NOMO-1 treated with dmso at 0.1 percent for 144 hours (cell line): ENCODE data around the gene NARS2.

ENCODE experiments used
- DNase-seq: peaks from one replicate; lab custom pipeline; 2025; ENCODE audit not compliant: unreplicated experiment; lab: John Stamatoyannopoulos, UW

NARS2 gene

GRCh38 chr11:78450866-78451265, 123.8 kb downstream of the NARS2 start:
- DNase-seq: no peak

DNA sequence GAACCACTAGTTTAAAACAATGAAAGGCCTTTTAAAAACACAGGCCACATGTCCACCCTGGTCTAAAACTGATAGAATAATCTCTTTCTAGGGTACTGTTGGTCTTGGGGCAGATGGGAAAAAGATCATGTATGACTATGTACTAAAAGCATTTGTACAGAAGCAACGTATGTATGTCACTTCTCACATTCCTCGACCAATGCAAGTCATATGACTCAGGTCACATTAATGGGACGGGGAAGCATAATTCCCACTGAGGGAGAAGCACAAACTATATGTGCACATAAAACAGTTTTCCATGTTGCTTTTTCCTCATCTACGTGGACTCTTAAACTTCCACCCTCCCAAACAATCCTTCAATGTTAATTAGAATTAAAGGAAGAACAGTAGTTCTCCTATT, 124.8 kb downstream of the NARS2 start:
- no peak for DNase-seq

DNA sequence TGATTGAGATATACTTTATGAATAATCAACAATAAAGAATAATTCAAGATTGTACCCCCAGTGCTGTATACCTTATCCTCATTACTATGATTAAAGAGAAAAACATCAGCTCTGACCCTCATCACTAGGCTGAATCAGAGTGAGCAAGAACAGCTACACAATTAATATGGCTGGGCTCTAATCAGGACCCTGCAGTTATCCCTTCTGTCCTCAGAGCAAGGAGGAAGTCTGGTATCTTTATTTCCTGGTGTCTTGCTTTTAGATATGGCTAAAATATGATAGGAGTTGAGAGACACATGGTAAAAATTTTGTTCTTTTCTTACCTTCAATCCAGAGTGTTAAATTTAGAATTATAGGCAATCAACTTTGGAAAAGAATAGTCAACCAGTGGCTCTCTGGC, 128.5 kb downstream of the NARS2 start:
- no peak for DNase-seq

- DNase-seq: no peak
Measured at GRCh38 chr11:78444726-78445125, 129.9 kb downstream of the NARS2 start.

DNA sequence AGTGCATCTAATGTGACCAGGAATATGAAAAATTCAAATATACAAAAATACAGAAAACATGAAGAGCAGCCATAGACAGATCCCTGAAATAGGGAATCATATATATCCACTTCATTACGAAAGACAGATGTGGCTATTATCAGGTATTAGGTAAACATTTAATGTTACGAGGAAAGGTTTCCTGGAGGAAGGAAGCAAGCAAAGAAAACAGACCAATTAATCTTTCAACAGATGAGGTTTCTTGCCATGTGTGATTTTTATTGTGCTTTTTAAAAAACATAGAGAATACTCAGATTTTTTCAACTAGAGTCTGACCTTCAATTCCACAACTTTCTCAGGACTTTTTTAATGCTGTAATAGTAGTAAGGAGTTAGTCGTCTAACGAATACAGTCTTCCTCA, 132.7 kb downstream of the NARS2 start:
- DNase-seq: no peak

- no peak for DNase-seq
Measured at GRCh38 chr11:78438298-78438975, 136.2 kb downstream of the NARS2 start.

DNA sequence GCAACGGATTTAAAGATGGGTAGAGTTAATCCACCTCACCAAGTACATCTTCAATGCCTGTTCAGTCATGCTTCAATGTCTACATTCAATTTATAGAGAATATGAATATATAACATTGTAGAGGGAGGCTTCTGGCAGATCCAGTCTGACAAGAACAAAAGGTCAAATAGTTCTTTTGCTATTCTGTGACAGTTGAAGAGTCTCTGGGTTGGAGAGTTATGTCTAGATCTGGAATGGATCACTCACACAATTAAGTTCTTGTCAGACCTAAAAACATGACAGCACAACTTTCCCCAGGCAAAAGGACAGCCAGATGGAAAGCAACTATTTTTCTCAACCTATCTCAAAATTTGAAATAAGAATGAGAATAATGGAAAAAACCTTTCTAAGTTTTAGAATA, 141.7 kb downstream of the NARS2 start:
- no peak for DNase-seq

DNA sequence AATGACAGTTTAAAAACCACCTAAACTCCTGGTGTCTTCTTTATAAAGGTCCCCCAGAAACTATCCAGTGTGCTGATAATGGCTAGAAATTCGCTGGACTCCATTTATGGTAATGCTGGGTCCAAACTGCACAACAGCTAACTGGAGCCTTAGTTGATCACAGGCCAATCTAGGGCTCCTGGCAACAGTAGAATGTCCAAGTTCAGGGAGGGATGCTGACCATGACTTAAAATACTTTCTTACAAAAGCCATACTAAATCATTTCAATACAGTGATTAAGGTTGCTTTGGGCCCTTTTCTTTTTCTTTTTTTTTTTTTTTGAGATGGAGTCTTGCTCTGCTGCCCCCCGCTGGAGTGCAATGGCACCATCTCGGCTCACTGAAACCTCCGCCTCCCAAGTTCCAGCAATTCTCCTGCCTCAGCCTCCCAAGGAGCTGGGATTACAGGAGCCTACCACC, 142.6 kb downstream of the NARS2 start:
- no peak for DNase-seq

- DNase-seq: no peak
Measured at GRCh38 chr11:78429660-78430059, 145.0 kb downstream of the NARS2 start.

DNA sequence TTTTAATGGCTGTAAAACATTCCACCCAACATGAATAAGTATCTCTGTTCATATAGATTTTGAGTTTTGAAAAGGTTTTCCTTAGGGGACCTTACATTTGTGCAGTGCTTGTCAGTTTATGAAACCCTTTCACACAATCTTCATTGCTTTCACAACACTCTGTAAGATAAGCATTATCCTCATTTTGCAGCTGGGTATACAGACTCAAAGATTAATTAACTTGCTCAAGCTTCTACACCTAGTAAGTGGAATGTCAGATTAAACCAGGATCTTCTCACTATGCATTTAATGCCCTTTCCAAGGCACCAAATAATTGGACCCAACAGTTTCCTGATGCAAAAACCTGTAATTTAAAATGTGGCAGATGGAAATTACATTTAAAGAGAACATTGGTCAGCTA, 145.5 kb downstream of the NARS2 start:
- DNase-seq: no peak

GRCh38 chr11:78428773-78429172, 145.9 kb downstream of the NARS2 start:
- DNase-seq: no peak

- DNase-seq: no peak
Measured at GRCh38 chr11:78428266-78428636, 146.4 kb downstream of the NARS2 start.

DNA sequence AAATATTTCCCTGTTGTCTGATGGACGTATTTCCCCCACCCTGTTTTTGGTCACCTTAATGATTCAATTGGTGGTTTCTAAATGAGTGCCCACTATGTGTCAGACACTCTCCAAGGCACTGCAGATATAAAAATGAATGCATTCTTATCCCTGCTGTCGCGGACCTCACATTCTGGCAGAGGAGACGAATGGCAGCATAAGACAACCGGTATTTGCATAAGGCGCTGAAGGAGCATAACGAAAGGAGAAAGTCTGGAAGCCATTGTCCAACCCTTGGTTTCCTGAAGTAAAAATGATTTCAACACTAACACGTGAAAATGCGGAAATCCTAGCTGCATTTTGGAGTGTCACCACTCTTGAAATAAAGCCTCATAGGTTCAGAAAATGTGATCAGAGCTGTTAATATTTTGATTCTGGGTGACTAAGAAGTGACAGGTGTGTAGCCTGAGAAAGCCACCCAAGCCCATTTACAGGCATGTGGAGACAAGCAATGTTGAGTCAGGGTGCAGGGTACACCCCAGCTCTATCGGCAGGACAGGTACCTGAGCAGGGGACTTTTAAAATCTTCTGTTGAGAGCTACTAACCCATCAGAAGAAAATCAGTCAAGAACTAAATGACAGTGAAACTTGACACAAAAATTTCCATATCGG, 146.9 kb downstream of the NARS2 start:
- peak; percentile 40 for DNase-seq

DNA sequence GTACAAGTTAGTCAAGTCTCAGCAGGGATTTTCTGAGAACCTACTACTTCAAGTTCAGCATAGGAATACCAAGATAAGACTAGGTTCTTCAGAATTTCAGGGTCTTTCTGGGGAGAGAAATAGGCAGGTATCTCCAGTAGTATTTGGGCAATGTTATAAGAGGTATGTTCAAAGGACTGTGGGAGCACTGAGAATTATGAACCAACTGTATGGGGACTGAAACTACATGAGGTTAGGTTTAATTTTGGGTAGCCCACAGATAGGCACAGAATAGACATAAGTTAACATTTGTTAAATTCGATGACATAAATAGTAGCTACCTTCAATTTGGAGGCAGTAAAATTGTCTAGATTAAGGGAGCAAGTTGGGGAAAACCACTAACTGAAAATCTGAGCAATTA, 147.8 kb downstream of the NARS2 start:
- DNase-seq: no peak

DNA sequence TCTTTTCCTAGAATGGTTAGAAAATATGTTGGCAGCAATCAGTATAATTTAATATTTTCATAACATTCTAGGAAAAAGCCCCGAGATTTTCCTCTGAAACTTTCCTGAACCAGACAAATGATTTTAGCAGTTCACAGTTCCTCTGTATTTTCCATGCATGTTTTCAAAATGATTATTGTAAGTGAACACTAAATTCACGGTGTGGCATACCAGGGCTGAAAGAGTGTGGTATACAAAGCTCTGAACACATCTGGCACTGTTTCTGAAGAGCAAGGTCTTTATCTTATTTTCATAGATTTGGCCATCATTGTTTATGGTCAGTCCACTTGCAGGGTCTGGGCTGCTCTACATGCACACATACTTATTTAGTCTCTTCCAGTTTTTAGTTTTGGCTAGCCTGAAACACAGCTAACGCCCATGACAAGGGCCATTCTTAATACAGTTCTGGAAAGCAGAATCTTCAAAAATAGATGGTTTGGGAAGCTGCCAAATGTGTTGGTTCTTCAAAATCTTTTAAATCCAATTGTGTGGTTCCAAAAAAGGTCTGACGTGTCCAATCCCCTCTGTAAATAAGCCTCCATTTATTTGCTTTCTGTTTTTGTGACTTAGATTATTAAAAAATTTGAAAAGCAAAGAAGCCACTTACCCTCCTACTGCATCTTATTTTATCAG, 149.1 kb downstream of the NARS2 start:
- DNase-seq: no peak

DNA sequence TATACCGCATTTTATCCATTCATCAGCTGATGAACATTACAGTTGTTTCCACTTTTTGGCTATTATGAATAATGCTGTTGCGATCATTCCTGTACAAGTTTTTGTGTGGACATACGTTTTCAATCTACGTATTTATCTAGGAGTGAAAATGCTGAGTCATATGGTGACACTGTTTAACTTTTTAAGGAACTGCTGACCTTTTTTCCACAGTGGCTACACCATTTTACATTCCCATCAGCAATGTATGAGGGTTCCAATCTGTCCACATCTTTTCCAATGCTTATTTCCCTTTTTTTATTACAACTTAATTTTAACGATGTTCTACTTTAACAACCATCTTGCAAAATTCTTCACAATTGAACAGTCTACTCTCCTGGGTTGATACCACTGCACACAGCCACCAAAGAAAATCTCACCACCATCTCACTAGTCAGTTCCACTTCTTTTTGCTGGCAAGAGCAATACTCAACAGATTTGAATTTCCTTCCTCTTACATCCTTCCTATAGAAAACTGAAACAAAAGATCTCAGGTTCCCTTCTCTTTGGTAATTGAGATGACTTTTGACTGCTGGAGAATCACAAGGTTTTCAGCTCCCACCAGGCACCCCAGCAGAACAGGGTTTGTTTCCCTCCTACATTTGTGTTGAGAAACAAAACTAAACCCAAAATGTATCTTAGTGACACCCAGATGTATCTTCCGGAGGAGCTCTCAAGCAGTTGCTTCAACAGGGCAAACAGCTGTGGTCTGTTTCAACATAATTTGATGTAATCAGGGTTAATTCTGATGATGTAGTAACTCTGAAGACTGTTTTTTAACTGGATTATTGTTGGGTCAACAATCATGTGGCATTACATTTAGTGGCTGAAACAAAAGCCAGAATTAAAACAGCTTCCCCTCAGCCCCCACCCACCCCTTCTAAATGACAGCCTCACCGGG, 150.1 kb downstream of the NARS2 start:
- DNase-seq: peak; percentile 83

GRCh38 chr11:78423241-78423640, 151.4 kb downstream of the NARS2 start:
- no peak for DNase-seq

GRCh38 chr11:78420796-78421209, 153.9 kb downstream of the NARS2 start:
- peak; percentile 10 for DNase-seq

- DNase-seq: no peak
Measured at GRCh38 chr11:78420255-78420764, 154.4 kb downstream of the NARS2 start.

GRCh38 chr11:78419327-78419726, 155.3 kb downstream of the NARS2 start:
- DNase-seq: no peak

- DNase-seq: no peak
Measured at GRCh38 chr11:78418584-78419211, 156.0 kb downstream of the NARS2 start.
